HCT116 (cell line): ENCODE data around the gene CCDC142. TPM values are rescaled to one million over a fixed set of nuclear protein-coding genes. Genes with fewer than 3 reads are reported as not detected.

Experiments used
- ATAC-seq: fragments of 200-7000 bp; cut with Tn5 transposase; 2 replicates; pipeline ENCODE4 v1.9.1; 2020; ENCODE audit warnings: mild to moderate bottlenecking, moderate library complexity
- BruUV-seq: library from RNA; stranded (reverse); fragments of 400-500 nt; replicated peaks from 2 replicates; lab custom pipeline; 2021; lab: Mats Ljungman, UMichigan
- CTCF ChIA-PET: fragments of 300-600 bp; sonication (Branson Sonifier 250); formaldehyde crosslinking; loops from one replicate; lab custom pipeline; 2021; ENCODE audit warnings: antibody characterized with exemption; lab: Charles Lee
- POLR2A ChIA-PET: fragments of 300-600, 350-600 bp; sonication (Branson Sonifier 250); formaldehyde crosslinking; loops from one replicate; lab custom pipeline; 2021; ENCODE audit warnings: antibody characterized with exemption; lab: Charles Lee
- RAD21 ChIA-PET, 2 experiments: fragments of 300-600 bp; sonication (Branson Sonifier 250); formaldehyde crosslinking; loops; one replicate each; lab custom pipeline; 2023; ENCODE audit warnings: low total read pairs in 2 of 2; ENCODE audit not compliant: uncharacterized antibody in 2 of 2, unreplicated experiment in 2 of 2, low non-redundant PET in 1 of 2; lab: Charles Lee
- DNase-seq: peaks from one replicate; pipeline ENCODE4 v3.0.0-alpha.2; 2010; ENCODE audit warnings: low read depth, low spot score
- H2AFZ ChIP-seq: fragments of 200-600 bp; shearing (Covaris generic), sonication (generic); 2 replicates; pipeline ENCODE4 v1.6.1; 2017; ENCODE audit warnings: low read depth, mixed run types, mixed read lengths, antibody characterized with exemption, low read length; ENCODE audit not compliant: poor library complexity, severe bottlenecking
- H3K27ac ChIP-seq: 2 replicates; pipeline ENCODE4 v1.5.1; 2012; ENCODE audit warnings: low read depth, low read length
- H3K27me3 ChIP-seq: fragments of 200-600 bp; sonication (generic); 2 replicates; pipeline ENCODE4 v1.6.1; 2016; ENCODE audit warnings: mixed run types, low read length, mixed read lengths; ENCODE audit not compliant: insufficient read depth
- H3K36me3 ChIP-seq, 2 experiments: fragments of 200-500 bp in 1 of 2; fragments of 200-600 bp in 1 of 2; sonication (Bioruptor generic) in 1 of 2; sonication (generic) in 1 of 2; 2 replicates each; pipeline versions ENCODE4 v1.5.1 to v1.6.1; 2014 to 2016; ENCODE audit warnings: low read length in 2 of 2, inconsistent platforms in 1 of 2, mixed read lengths in 1 of 2, mixed run types in 1 of 2; ENCODE audit not compliant: insufficient read depth in 2 of 2, control insufficient read depth in 1 of 2
- H3K4me1 ChIP-seq, 2 experiments: fragments of 200-600 bp in 1 of 2; sonication (generic) in 1 of 2; 2 replicates each; pipeline versions ENCODE4 v1.5.1 to v1.6.1; 2012 to 2017; ENCODE audit warnings: low read length in 2 of 2, inconsistent platforms in 1 of 2, mild to moderate bottlenecking in 1 of 2, mixed read lengths in 1 of 2, mixed run types in 1 of 2, moderate library complexity in 1 of 2; ENCODE audit not compliant: insufficient read depth in 2 of 2, control insufficient read depth in 1 of 2
- H3K4me2 ChIP-seq: fragments of 200-600 bp; sonication (generic); 2 replicates; pipeline ENCODE4 v1.6.1; 2017; ENCODE audit warnings: mixed run types, low read length, mixed read lengths
- H3K4me3 ChIP-seq, 2 experiments: fragments of 200-600 bp in 1 of 2; sonication (generic) in 1 of 2; replicated peaks in 1 of 2; 2 replicates each; pipeline ENCODE4 v1.5.1; 2011 to 2016; ENCODE audit warnings: low read length in 2 of 2, control low read depth in 1 of 2, low read depth in 1 of 2, mild to moderate bottlenecking in 1 of 2, mixed read lengths in 1 of 2, mixed run types in 1 of 2
- H3K79me2 ChIP-seq: fragments of 200-600 bp; sonication (generic); 2 replicates; pipeline ENCODE4 v1.6.1; 2017; ENCODE audit warnings: mild to moderate bottlenecking, mixed run types, low read length, moderate library complexity, mixed read lengths; ENCODE audit not compliant: insufficient read depth
- H3K9ac ChIP-seq: fragments of 200-600 bp; sonication (generic); 2 replicates; pipeline ENCODE4 v1.6.1; 2016; ENCODE audit warnings: low read length, mixed read lengths
- H3K9me2 ChIP-seq: fragments of 200-600 bp; sonication (generic), shearing (Covaris generic); 2 replicates; pipeline ENCODE4 v1.6.1; 2017; ENCODE audit warnings: mixed run types, mild to moderate bottlenecking, moderate library complexity; ENCODE audit not compliant: insufficient read depth
- H3K9me3 ChIP-seq, 2 experiments: fragments of 200-500 bp in 1 of 2; fragments of 200-600 bp in 1 of 2; sonication (Bioruptor generic) in 1 of 2; sonication (generic) in 1 of 2; 2 replicates each; pipeline ENCODE4 v1.6.1; 2014 to 2017; ENCODE audit warnings: low read length in 2 of 2, mixed read lengths in 2 of 2, inconsistent platforms in 1 of 2, low read depth in 1 of 2, mild to moderate bottlenecking in 1 of 2, mixed run types in 1 of 2, moderate library complexity in 1 of 2; ENCODE audit not compliant: control insufficient read depth in 1 of 2, insufficient read depth in 1 of 2
- H4K20me1 ChIP-seq: fragments of 200-600 bp; sonication (generic), shearing (Covaris generic); 2 replicates; pipeline ENCODE4 v1.6.1; 2017; ENCODE audit warnings: mixed run types, mild to moderate bottlenecking, moderate library complexity; ENCODE audit not compliant: insufficient read depth
- CBX3 ChIP-seq: IDR thresholded peaks from 2 replicates; pipeline ENCODE4 v1.6.1; 2012; ENCODE audit warnings: low read depth
- CEBPB ChIP-seq: IDR thresholded peaks from 2 replicates; pipeline ENCODE4 v1.6.1; 2012; ENCODE audit warnings: low read depth
- EGR1 ChIP-seq: IDR thresholded peaks from 2 replicates; pipeline ENCODE4 v1.6.1; 2012; ENCODE audit warnings: low read depth
- EZH2 ChIP-seq: fragments of 200-600 bp; sonication (generic); IDR thresholded peaks from 2 replicates; pipeline ENCODE4 v1.6.1; 2017; ENCODE audit warnings: antibody characterized with exemption, mixed run types
- FOSL1 ChIP-seq: IDR thresholded peaks from 2 replicates; pipeline ENCODE4 v1.6.1; 2012; ENCODE audit warnings: low read depth
- JUND ChIP-seq: IDR thresholded peaks from 2 replicates; pipeline ENCODE4 v1.6.1; 2012
- POLR2AphosphoS5 ChIP-seq: IDR thresholded peaks from 2 replicates; pipeline ENCODE4 v1.6.1; 2011; ENCODE audit warnings: mild to moderate bottlenecking, low read depth, low read length, moderate library complexity
- RAD21 ChIP-seq: IDR thresholded peaks from 2 replicates; pipeline ENCODE4 v1.6.1; 2012; ENCODE audit warnings: low read depth, mild to moderate bottlenecking
- SP1 ChIP-seq: IDR thresholded peaks from 2 replicates; pipeline ENCODE4 v1.6.1; 2012; ENCODE audit warnings: low read depth
- TCF7L2 ChIP-seq: IDR thresholded peaks from 2 replicates; pipeline ENCODE4 v1.7.0; 2011; ENCODE audit warnings: borderline replicate concordance, inconsistent platforms; ENCODE audit not compliant: insufficient read depth, insufficient read length; ENCODE audit errors: extremely low read depth
- YY1 ChIP-seq: IDR thresholded peaks from 2 replicates; pipeline ENCODE4 v1.6.1; 2011; ENCODE audit warnings: low read length, low read depth, moderate library complexity, mild to moderate bottlenecking; ENCODE audit not compliant: insufficient replicate concordance; ENCODE audit errors: extremely low read depth
- ZNF274 ChIP-seq: fragments of 200-500 bp; sonication (Bioruptor generic); IDR thresholded peaks from 2 replicates; pipeline ENCODE4 v1.6.1; 2014; ENCODE audit warnings: mild to moderate bottlenecking, low read depth, low read length, inconsistent platforms
- intact Hi-C: fragments of 100-400 bp; cut with micrococcal nuclease; formaldehyde crosslinking; loops from 2 replicates; pipeline ENCODE4 v1.10.0; 2022
- total RNA-seq: library from RNA; stranded (reverse); gene quantifications from one replicate; pipeline ENCODE4 v1.2.1, GENCODE V29; 2021; ENCODE audit not compliant: unreplicated experiment
- TF ChIP-seq, protein P1 (sequence below): IDR thresholded peaks from 2 replicates; pipeline ENCODE4 v1.6.1; 2012
- TF ChIP-seq, protein P2 (sequence below), 3 experiments: fragments of 200-600 bp in 1 of 3; sonication (generic) in 1 of 3; IDR thresholded peaks in 2 of 3; conservative IDR thresholded peaks in 1 of 3; 2 replicates each; pipeline ENCODE4 v1.5.1; 2012 to 2017; ENCODE audit warnings: low read depth in 2 of 3, low read length in 2 of 3, antibody characterized with exemption in 1 of 3, borderline replicate concordance in 1 of 3, control low read depth in 1 of 3, mild to moderate bottlenecking in 1 of 3, mixed read lengths in 1 of 3, mixed run types in 1 of 3, moderate library complexity in 1 of 3; ENCODE audit not compliant: insufficient read depth in 1 of 3

Gene CCDC142
- total RNA-seq, 1 experiment from 2014 or later, result 15.0 TPM

DNA sequence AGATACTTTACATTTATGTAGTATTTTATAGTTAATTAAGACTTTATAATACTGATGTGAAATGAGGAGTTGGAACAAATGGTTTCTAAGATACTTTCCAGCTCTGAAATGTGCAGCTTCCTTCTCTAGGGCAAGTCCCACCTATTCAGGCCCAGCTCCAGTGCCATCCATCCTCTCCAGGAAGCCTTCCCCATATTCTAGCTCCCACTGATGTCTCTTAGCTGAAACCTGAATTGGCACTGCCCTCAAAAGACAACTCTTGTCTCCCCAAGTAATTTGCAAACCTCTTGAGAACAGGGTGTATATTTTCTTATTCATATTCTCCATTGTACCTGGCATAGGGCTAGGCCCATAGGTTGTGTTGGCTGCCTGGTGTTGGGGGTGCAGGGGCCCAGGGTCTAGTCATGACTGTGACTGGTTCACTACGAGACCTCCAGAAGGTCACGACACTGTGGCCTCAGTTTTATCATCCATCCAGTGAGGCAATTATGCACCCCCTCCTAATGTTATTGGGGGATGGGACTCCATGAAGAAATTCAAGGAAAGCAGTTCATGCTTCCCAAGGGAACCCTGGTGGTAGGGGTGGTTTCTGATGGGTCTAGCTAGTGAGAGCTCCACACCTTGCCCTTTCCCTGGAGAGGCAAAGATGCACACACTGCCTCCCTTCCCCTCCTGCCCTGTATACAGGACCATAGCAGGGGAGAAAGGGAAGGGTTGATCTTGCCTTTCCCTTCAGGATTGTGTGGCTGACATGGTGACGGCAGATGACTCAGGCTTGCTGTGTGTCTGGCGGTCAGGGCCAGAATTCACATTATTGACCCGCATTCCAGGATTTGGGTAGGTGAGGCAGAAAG is 58.4 kb downstream of the CCDC142 start:
- H3K9me2 ChIP-seq, result no peaks in the 10 kb centered on the region
- no peaks in the 10 kb centered on the region for H3K9me3 ChIP-seq
- H3K27me3 ChIP-seq, result no peaks in the 10 kb centered on the region
- ATAC-seq, result no peak
- ChIA-PET RAD21 (no interaction called here), CTCF (no interaction called here), POLR2A (no interaction called here)
- H3K36me3 ChIP-seq, result peaks cover 23 to 35% of the 10 kb centered on the region in 2 experiments
- no peak overlapping the region for H3K9ac ChIP-seq
- H4K20me1 ChIP-seq, result no peaks in the 10 kb centered on the region
- no peaks in the 10 kb centered on the region for H3K79me2 ChIP-seq
- no peak overlapping the region for H3K4me3 ChIP-seq
- intact Hi-C loops, result no loop called here
- no peak overlapping the region for H2AFZ ChIP-seq
- no peak for DNase-seq
- H3K4me2 ChIP-seq, result no peak overlapping the region
- no TSS peak for BruUV-seq
- peaks cover 0 to 36% of the 10 kb centered on the region in 2 experiments; a peak in 3 of 4 replicates for H3K4me1 ChIP-seq
- no peak overlapping the region for H3K27ac ChIP-seq
- TF ChIP-seq FOSL1 (no peak), ZNF274 (no peak), JUND (no peak), RAD21 (no peak), TCF7L2 (no peak), EZH2 (no peak), POLR2AphosphoS5 (no peak; the same call in 1 of the 2 replicates), CEBPB (no peak), CBX3 (no peak), SP1 (no peak), YY1 (no peak), EGR1 (no peak)
- TF ChIP-seq, protein P1, sequence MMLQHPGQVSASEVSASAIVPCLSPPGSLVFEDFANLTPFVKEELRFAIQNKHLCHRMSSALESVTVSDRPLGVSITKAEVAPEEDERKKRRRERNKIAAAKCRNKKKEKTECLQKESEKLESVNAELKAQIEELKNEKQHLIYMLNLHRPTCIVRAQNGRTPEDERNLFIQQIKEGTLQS, result no peak
- TF ChIP-seq, protein P2, sequence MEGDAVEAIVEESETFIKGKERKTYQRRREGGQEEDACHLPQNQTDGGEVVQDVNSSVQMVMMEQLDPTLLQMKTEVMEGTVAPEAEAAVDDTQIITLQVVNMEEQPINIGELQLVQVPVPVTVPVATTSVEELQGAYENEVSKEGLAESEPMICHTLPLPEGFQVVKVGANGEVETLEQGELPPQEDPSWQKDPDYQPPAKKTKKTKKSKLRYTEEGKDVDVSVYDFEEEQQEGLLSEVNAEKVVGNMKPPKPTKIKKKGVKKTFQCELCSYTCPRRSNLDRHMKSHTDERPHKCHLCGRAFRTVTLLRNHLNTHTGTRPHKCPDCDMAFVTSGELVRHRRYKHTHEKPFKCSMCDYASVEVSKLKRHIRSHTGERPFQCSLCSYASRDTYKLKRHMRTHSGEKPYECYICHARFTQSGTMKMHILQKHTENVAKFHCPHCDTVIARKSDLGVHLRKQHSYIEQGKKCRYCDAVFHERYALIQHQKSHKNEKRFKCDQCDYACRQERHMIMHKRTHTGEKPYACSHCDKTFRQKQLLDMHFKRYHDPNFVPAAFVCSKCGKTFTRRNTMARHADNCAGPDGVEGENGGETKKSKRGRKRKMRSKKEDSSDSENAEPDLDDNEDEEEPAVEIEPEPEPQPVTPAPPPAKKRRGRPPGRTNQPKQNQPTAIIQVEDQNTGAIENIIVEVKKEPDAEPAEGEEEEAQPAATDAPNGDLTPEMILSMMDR (IDR thresholded peaks at IDR 0.05 in 2 of 3, conservative IDR thresholded peaks at IDR 0.05 in 1 of 3; ENCODE audit: borderline replicate concordance in 1 of 3, insufficient read depth in 1 of 3, low read depth in 2 of 3, low read length in 2 of 3), result no peak

Other genes starting within 250 kb of the CCDC142 start
- 0.91 TPM for gene SLC4A5, start 139.6 kb downstream of the CCDC142 start, total RNA-seq
- 129 TPM for gene DCTN1, start 102.7 kb downstream of the CCDC142 start, total RNA-seq
- 6.5 TPM for gene C2orf81, start 61.4 kb downstream of the CCDC142 start, total RNA-seq
- gene WDR54, start 61.3 kb downstream of the CCDC142 start, total RNA-seq, result 54.9 TPM
- 94.0 TPM for gene RTKN, start 41.1 kb downstream of the CCDC142 start, total RNA-seq
- 24.0 TPM for gene INO80B, start 27.9 kb downstream of the CCDC142 start, total RNA-seq
- 64.7 TPM for gene WBP1, start 24.6 kb downstream of the CCDC142 start, total RNA-seq
- 72.9 TPM for gene MOGS, start 17.6 kb downstream of the CCDC142 start, total RNA-seq
- gene MRPL53, start 10.3 kb downstream of the CCDC142 start, total RNA-seq, result 65.4 TPM
- gene TTC31, start 83 bp upstream of the CCDC142 start, total RNA-seq, result 26.4 TPM
- gene LBX2, start 16.6 kb upstream of the CCDC142 start, total RNA-seq, result 10.1 TPM
- gene PCGF1, start 24.7 kb upstream of the CCDC142 start, total RNA-seq, result 39.9 TPM
- gene TLX2, start 31.5 kb upstream of the CCDC142 start, total RNA-seq, result not detected
- 0.98 TPM for gene DQX1, start 43.2 kb upstream of the CCDC142 start, total RNA-seq
- gene AUP1, start 46.7 kb upstream of the CCDC142 start, total RNA-seq, result 116 TPM
- 36.2 TPM for gene HTRA2, start 46.9 kb upstream of the CCDC142 start, total RNA-seq
- 4.1 TPM for gene LOXL3, start 70.9 kb upstream of the CCDC142 start, total RNA-seq
- 18.8 TPM for gene DOK1, start 71.7 kb upstream of the CCDC142 start, total RNA-seq
- gene M1AP, start 165.3 kb upstream of the CCDC142 start, total RNA-seq, result 28.2 TPM
- 12.3 TPM for gene SEMA4F, start 171.2 kb upstream of the CCDC142 start, total RNA-seq